Measurements from ENCODE around the gene DNAJB5.

Gene DNAJB5

DNA sequence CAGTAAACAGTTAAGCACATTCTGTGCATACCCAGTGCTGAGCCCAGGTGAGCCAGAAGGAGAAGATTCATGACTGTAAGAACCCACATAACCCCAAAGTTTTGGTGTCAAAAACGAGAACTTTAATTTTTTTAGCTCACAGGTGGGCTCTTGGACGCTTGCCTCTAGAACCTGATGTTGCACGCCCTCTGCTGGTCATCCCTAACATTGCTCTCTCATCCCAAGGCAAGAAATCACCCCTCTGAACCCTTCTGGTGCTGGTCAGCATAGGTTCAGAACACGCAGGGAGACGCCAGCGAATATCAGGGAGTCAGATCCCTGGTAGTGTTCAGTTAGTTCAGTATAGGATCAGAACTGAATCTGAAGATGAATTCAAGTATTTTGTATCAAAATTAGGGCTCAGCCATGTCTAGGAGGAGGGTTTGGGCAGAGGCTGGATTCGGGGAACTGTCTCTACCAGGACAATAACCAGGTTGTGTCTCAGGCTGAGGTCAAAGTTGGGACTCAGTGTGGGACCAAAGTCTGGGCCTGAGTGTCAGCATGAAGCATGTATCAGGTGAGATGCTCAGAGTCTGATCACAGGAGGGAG is 4.1 kb upstream of the DNAJB5 start:
- peak in 10 of 14 donors; percentile 10 to 60 (median 30) for DNase-seq

DNA sequence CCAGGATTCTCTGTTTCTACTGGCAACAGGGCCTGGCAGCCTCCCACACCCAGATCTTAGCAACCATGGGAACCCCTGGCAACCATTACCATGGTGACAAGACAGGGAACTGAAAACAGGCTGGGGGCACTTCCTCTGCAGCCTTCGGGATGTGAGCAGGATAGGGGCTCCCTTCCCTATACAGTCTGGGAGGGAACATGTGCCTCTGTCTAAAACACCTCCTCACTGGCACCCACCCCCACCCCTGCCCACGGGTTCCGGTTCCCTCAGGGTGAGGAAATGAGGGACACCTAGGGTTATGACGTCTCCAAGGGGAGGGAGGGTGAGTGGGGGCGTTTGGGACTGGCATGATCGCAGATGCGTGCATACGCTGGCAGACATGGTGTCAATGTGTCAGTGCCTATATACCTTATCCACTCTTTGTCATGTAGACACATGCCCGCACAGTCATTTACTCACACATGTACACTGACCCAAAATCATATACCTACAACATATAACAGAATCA is 3.0 kb upstream of the DNAJB5 start:
- DNase-seq, result peak in 10 of 14 donors; percentile 9 to 62 (median 34)

DNA sequence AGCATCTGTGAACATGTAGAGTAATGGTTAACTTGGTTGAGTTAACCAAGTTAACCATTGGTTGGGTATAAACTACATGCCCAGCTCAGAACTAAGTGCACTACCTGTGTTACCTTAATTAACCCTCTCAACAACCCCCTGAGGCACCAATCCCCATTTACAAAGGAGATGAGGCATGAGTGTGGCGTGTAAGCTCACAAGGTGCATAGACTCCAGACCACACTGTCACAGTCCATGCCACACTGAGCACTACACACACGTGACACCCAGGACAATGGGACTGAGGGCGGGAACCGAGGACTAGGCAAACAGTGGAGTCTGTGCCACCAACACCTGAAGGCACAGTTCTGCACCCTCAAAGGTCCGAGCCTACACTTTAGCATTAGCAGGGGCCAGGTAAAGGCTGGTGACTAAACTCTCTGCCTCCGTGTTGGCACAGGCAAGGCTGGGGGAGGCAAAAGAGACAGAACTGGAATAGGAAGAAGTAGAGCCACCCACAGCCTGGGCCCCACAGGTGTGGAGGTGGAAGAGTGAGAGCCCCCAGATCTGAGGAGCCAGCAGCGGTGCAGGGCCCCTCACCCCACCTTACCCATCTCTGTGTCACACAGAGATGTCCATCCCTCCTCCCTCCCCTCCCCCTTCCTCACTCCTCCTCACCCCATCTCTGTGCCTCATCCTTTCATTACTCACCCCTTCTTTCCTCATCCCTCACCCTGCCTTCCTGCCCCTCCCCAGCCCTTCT is 2.2 kb upstream of the DNAJB5 start:
- DNase-seq, result no peak

DNA sequence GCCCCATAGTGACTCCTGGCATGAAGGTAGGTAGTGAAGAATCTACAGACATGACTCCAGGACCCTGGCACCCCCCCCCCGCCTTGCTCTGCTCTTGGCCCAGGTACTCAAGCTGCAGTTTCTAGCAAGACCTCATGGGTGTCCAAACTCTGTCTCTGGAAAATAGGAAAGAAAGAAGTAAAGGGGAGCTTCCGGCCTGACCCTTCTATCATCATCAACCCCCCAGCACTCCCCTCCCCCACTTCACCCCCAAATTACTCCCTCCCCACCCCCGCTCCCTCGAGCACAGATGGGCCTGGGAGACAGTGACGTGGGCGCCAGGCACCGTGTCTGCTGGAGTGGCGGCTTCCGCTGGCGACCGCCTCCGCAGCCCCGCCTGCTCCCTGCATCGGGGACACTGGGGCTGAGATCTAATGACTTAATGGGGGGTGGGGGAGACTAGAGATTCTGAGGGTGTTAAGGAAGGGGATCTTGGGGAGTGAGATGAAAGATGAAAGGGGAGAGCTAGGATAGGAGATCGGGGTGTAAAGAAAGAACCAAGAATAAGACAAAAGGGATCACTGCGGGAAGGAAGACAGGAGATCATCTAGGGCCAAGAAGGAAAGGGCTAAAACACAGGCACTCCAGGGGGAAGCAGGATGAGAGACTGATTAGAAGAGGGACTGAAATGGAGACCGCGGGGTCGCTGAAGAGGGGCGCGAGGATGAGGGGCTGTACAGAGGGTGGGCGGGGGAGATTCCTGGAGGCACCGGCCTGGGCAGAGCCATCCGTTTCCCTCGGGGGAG is 1.1 kb upstream of the DNAJB5 start:
- peak in 12 of 14 donors; percentile 23 to 86 (median 58) for DNase-seq

DNA sequence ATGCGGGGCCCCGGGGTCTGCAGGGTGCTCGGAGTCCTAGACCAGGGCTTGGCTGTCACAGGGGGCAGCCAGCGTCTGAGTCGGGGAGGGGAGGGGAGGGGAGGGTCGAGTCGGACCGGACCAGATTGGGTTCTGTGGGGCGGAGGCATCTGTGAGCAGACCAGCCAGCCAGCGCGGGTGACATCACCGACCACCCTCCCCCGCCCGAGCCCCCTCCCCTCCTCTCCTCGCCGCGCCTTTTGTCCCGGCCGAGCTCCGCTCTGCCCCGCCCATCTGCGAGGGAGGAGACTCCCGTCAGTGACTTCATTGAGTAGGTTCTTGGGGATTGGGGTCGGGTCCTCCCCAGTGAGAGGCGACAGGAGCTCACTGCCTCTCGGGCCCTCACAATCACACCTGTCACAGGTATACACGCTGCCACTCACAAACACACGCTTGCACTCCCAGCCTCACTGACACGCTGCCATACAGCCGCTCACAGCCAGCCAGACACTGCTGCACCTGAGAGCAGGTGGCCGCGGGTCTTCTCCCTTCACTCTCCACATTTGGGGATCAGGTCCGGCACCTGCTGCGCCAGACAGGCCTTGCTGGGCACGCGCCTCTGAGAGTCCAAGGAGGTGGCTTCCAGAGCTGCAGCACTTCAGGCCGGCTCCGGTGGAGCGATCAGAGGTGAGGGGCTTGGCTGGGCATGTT is 546 bp downstream of the DNAJB5 start:
- peak in 10 of 14 donors; percentile 23 to 83 (median 61) for DNase-seq

DNA sequence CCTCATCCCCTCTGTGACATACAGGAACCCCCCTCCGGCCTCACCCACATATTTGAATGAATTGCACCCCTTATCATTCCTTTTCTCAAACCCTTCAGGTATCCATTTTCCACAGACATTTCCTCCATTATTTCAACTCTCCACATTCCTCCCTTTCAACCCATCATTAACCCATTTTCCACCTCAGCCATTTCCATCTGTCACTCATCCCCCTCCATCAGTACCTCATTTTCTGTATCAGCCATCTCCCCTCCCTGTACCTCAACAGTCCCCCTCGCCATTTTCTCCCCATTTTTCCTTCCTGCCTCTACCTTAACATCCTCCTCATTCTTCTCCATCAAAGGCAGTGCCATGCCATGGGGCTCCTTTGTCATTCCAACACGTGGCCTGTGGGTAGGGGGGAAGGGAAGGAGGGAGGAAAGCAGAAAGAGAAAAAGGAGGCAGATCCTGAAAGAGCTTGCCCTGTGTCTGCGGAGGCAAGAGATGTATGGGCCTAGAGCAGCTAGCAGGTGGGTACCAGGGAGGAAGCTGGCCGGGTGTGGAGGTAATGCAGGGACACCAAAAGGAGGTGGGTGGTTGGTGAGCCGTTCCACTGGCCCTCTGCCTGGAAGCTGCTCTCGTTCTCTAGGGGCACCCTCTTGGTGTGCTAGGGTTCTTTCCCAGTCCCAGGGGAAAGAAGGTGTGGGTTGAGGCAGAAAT is 1.5 kb downstream of the DNAJB5 start:
- DNase-seq, result peak in 1 of 14 donors; percentile 55

DNA sequence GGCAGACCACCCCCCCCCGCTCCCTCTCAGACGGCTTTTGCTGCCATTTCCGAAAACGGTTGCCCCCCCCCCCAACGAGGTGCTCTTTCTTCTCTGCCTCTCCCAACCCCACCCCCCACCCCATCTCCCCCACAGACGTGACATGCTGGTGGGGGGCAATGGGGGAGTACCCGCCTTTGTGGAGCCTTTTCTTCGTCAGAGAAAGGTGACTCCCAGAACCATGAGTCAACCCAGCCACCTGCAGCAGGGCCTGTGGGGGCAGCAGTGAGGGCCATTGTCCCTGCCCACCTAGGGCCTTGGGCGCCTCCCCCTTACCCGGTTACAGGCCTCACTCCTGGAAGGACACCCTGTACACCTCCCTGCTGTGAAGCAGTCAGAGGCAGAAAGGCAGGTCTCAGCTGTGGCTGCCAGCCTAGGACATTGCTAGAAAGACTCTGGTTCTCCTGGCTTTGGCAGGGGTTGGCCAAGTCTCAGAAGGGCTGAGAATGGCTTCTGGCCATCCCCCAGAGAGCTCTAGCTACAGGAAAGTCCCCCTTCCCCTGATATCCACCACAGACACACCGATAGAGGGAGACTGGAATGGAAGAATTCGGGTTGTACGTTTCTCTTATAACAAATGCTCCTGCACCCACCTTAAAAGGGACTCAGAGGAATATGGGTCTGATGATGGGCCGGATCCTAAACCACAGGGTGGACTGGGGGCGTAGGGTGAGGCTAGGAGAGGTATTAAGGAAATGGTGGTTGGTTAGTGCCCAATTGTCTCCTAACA is 2.2 kb downstream of the DNAJB5 start:
- peak in 8 of 14 donors; percentile 11 to 87 (median 43) for DNase-seq

DNA sequence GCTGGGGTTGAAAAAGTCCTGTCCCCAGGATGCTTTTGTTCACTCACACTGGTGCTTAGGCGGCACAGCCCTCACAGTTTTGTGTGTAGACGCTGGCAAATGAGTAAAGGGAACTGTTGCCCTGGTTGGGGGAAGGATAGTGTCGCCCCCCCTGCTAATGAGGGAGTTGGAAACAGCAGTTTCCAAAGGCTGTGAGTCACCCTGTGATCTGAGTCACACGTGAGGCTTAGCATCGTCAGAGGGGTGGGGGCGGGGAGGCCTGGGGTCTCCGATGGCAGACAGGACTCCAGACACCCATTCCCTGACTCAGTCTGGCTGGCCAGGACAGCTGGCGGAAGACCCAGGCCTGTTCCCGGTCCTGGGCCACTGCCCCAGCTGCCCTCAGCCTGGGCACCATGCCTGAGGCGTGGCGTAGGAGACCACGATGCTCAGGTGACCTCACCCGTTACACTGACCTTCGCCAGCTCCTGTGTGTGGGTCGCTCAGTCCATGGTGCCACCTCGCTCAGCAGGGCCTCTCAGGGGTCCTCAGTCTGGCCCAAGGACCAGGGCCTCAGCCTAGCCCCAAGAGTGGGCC is 2.9 kb downstream of the DNAJB5 start:
- DNase-seq, result peak in 7 of 14 donors; percentile 36 to 90 (median 44)

DNA sequence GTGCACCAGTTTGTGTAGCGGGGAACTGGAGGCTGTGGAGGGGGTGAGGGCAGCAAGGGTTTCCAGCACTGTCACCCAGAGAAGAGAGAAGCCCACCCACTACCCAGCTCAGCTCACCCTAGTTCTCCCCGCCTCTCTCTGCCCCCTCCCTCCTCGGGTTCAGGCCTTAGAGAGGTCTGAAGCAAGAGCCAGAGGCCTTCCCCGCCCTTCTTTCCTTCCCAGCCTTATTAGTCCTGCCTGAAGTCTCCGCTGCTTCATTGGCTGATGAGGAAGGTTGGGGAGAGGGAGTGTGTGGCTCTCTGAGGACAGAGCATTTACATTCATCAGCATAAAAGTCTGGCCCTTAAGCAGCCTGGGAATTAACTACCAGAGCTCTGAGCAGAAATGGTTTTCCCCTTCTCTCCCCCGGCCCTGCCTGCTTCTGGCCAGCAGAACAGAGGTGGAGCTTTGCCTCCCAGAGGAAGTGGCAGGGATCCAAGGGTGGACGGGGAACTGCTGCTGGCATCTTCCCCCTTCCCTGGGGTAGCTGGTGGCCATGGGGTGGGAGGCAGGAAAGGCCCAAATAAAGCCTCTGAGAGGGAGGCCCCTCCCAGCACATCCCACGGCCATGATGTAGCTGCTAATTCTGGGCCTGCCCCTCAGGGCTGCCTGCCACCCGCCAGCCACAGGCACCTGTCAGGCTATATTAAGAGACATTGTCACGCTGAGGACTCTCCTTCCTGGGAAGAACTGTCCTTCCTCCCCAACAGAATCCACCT is 4.1 kb downstream of the DNAJB5 start:
- DNase-seq, result peak in 11 of 14 donors; percentile 12 to 92 (median 46)

DNA sequence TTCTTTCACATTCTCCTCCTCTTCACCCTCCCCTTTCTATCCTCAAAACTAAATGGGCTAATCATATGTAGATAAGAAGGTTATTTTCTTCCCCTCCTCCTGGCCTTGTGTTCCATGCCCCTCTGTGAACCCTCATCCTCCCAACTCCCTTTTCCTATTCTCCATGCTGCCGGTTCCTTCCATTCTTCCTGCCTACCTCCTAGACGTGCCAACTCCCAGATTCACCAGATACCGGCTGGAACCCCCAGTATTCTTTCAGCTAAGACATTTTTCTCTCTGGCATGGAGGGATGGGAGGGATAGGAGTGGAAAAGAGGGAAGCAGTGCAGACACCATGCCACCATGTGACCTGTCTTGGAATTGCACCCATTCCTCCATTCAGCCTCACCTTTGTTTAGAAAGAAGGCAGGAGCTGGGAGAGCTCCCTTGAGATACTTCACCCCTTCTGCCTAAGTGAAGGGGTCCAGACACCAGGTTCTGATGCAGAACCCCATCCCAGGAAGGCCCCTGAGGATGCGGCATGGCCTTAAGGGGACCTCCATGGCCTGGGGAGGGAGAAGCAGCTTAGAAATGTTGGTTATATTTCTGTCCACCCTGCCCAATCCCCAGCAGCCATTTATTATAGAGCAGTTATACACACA is 4.8 kb downstream of the DNAJB5 start:
- DNase-seq, result peak in 3 of 14 donors; percentile 11 to 81 (median 23)

DNA sequence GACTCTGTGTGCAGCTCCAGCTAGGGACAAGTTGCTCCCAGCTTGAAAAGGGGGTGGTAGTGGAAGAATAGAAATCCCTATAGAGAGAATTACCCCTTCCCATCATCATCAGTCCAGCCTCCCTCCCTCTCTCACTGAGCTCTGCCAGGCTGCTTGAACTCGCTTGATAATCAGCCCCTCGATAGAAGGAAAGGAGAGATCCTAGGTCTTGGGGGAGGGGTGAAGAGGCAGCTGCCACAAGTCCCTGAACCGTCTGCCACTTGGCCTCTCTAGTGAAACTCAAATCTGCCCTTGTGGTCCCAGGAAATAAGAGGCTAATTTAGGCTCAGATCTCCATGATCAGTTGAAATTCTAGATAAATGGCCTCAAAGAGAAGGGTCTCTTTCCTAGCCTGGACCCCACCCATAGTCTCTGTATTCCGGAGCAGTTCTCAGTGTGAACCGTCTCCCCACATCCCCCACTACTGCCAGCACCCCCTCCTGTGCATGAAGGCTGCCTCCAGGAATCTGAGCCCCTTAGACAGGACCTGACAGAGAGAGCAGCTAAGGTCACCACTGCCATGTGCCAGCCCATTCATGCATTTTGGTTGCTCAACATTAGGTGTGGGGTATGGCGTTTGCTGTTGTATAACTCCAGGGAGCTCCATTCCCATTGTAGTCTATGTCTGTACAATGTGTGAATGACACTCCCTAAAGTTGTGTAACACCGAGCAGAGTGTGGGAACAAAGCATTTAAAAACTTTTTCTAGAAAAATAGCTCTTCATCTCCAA is 5.5 kb downstream of the DNAJB5 start:
- DNase-seq, result peak in 1 of 14 donors; percentile 40

DNA sequence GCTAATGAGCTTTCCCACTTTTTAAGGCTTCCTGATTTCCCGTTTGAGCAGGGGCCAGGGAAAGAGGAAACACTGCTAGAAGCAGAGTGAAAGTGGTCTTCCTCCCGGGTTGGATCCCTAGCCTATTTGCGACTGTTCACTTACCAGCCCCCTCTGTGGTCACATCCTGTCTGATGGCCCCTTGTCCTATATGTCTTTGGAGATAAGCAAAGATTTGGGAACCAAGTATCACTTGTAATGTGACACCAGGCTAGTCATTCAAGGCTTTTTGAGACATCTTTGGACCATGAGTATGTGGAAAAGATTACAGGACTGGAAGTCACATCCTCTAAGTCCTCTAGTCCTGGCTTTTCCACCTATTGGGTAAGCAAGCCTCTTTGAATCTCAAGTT is 6.1 kb downstream of the DNAJB5 start:
- DNase-seq, result no peak

DNA sequence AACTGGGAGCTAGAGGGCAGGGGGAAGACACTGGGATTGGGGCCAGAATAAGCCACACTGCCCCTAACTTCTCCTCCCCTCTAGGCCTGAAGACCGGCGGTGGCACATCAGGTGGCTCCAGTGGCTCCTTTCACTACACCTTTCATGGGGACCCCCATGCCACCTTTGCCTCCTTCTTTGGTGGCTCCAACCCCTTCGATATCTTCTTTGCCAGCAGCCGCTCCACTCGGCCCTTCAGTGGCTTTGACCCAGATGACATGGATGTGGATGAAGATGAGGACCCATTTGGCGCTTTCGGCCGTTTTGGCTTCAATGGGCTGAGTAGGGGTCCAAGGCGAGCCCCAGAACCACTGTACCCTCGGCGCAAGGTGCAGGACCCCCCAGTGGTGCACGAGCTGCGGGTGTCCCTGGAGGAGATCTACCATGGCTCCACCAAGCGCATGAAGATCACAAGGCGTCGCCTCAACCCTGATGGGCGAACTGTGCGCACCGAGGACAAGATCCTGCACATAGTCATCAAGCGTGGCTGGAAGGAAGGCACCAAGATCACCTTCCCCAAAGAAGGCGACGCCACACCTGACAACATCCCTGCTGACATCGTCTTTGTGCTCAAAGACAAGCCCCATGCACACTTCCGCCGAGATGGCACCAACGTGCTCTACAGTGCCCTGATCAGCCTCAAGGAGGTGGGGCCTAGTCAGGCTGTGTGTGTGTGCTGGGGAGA is 6.8 kb downstream of the DNAJB5 start:
- DNase-seq, result no peak

DNA sequence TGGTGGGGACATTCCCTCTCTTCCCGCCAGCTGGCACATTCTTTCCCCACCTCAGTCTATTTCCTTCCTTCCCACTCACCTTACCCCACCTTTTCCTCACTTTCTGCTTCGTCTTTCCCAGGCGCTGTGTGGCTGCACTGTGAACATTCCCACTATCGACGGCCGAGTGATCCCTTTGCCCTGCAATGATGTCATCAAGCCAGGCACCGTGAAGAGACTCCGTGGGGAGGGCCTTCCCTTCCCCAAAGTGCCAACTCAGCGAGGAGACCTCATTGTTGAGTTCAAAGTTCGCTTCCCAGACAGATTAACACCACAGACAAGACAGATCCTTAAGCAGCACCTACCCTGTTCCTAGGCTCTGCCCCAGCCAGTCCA is 7.3 kb downstream of the DNAJB5 start:
- DNase-seq, result no peak

DNA sequence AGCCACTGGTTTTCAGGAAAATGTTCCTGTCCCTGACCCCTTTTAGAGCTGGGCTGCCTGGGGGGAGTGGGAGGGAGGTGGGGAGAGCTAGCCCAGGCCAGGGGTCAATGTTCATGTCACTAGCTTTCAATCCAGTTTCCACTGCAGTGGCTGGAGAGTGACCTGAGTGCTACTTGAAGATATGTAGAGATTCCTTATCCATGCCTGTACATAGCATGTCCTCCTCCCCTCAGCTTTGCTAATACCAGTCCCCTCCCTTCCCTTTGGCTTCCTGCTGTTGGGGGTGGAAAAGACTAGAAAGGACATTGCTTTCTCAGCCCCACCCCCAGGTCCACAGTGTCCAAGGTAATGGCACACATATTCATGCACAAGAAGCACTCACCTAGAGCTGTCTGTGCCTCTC is 7.8 kb downstream of the DNAJB5 start:
- no peak for DNase-seq

DNA sequence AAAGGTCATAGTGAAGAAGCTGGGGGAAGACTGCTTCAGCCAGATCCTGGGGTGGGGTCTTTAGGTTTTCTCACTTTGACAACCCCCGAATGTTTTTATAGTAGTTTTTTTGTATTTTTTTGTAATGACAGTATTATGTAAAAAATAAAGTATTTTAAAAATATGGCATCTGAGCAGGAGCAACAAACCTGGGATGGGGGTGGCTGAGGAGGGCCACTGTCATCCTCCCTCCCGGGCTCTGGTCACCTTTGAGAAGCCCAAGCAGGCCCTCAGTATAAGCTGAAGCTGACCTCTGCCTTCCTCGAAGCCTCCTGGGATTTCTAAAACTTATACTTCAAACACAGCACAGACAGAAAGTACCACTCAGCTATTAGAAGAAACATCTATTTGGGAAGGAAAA is 8.7 kb downstream of the DNAJB5 start:
- no peak for DNase-seq

DNA sequence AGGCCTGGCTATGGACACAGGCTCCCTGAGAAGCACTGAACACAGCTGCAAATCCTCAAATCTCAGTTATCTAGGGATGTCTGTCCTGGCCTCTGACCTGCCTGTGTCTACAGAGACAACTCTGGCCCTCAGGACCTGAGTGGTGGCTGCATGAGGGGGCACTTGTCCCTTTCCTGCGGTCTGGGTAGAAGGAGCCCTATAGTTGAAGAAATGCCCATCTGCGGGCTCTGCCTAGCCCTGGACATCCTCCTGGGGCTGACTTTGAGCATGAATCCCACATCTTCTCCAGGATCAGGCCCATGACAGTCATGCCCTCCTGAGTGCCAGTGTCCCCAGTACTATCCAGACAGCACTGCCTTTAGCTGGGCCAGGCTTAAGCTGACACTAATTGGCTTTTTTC is 10.0 kb downstream of the DNAJB5 start:
- DNase-seq, result no peak
